ENCODE data around the gene TREM2.

The TREM2 gene

DNA sequence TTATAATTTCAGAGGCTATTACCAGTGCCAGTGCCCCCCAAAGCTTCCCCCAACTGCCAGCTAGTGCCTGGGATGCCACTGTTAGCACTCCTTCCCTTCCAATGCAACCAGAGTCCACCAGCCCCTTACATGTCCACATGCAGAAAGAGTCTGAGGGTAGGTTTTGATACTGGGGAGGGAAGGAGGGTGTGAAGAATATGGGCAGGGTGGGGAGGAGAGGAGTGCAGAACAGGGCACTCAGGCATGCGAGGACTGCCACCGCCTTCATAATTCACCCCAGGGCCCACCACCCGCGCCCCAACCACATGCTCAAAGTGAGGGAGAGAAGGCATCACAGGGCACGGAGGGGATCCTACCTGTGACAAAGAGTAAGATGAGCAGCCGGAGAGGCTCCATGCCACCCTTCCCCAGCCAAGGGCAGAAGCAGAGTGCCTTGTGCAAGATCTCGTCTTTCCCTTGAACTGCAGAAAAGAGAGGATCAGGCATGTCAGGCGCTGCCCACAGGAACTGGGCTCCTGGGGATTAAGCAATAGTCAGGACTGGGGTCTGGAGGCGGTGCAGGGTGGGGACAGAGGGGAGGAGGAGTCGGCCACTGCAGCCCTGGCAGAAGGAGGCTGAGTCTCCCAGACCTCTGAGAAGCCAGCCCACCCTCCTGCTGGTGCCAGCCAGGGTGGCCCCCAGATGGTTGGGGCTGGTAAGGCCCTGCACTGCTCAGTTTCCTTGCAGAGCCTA is at the start of gene TREM2:
TSS of gene TREM2 (minus strand) at position 430 of the 732 bp plus-strand sequence. CDS start at position 396, 34 bp downstream.
- TF ChIP-seq CTCF (conservative IDR thresholded peaks at IDR 0.05; ENCODE audit: low read length): no peak
- no peak within 1 kb of the TSS for H3K4me3 ChIP-seq (ENCODE audit: low read length)
- no peak for DNase-seq (ENCODE audit: low read depth)

GRCh38 chr6:41209547-41210320 is 46.8 kb upstream of the TREM2 start:
- no peak overlapping the region for H3K4me3 ChIP-seq (ENCODE audit: low read length)
- no peak for DNase-seq (ENCODE audit: low read depth)
- TF ChIP-seq CTCF (conservative IDR thresholded peaks at IDR 0.05; ENCODE audit: low read length): no peak

- no peak overlapping the region for H3K4me3 ChIP-seq (ENCODE audit: low read length)
- TF ChIP-seq CTCF (conservative IDR thresholded peaks at IDR 0.05; ENCODE audit: low read length): no peak
- DNase-seq (ENCODE audit: low read depth): no peak
These were observed 45.7 kb upstream of the TREM2 start for GRCh38 chr6:41208439-41209106.

- DNase-seq (ENCODE audit: low read depth): no peak
- TF ChIP-seq CTCF (conservative IDR thresholded peaks at IDR 0.05; ENCODE audit: low read length): no peak
- H3K4me3 ChIP-seq (ENCODE audit: low read length): no peak overlapping the region
These were observed 41.2 kb upstream of the TREM2 start for GRCh38 chr6:41204156-41204555.

DNA sequence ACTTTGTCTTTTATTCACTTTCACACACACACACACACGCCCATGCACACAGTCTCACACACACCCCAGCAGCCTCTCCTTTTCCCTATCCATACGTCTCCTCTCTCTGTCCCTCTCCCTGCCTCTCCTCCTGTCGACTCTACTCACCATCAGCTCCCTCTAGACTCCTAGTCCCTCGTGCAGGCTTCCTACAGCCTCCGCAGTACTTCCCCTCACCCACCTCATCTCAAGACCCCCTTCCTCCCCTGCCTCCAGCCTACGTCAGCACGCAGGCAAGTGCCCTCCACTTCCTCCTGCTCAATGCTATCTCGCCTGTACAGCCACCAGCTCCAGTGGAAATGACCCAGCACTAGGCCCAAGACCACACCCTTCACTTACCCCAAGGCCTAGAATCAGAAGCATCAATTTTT is 38.9 kb upstream of the TREM2 start:
- no peak overlapping the region for H3K4me3 ChIP-seq (ENCODE audit: low read length)
- no peak for DNase-seq (ENCODE audit: low read depth)
- no peak for TF ChIP-seq CTCF (conservative IDR thresholded peaks at IDR 0.05; ENCODE audit: low read length)

- DNase-seq (ENCODE audit: low read depth): no peak
- no peak within 1 kb of the TSS for H3K4me3 ChIP-seq (ENCODE audit: low read length)
- TF ChIP-seq CTCF (conservative IDR thresholded peaks at IDR 0.05; ENCODE audit: low read length): no peak
These were observed 38.2 kb upstream of the TREM2 start, which contains the start of gene TREML2 for GRCh38 chr6:41200901-41201763. TREML2 (minus strand) TSS chr6:41201149; CDS start chr6:41201008, 141 bp downstream.

Measured in AG10803 (cell line).